HEK293T (cell line): Measurements from ENCODE around the gene CLDN6.

Experiments
- CTCF ChIA-PET: fragments of 350-600 bp; formaldehyde crosslinking; extraction: SDS; loops from one replicate; lab custom pipeline; 2021; ENCODE audit warnings: antibody characterized with exemption, inconsistent platforms; lab: Yijun Ruan, JAX
- POLR2A ChIA-PET: fragments of 350-600 bp; formaldehyde crosslinking; extraction: SDS; loops from one replicate; lab custom pipeline; 2020; ENCODE audit warnings: antibody characterized with exemption, inconsistent platforms; lab: Yijun Ruan, JAX
- DNase-seq: peaks from one replicate; pipeline ENCODE4 v3.0.0; 2012; ENCODE audit warnings: mixed read lengths; ENCODE audit errors: extremely low spot score
- ARNT ChIP-seq: fragments of 450-650 bp; IDR thresholded peaks from 2 replicates; pipeline ENCODE4 v1.6.1; 2017; ENCODE audit warnings: mild to moderate bottlenecking
- BHLHE40 ChIP-seq: fragments of 450-650 bp; IDR thresholded peaks from 2 replicates; pipeline ENCODE4 v1.6.1; 2016; ENCODE audit warnings: mild to moderate bottlenecking, moderate library complexity, borderline replicate concordance
- CTBP1 ChIP-seq: fragments of 450-650 bp; IDR thresholded peaks from 2 replicates; pipeline ENCODE4 v1.6.1; 2016; ENCODE audit warnings: borderline replicate concordance
- ELF4 ChIP-seq: fragments of 450-650 bp; IDR thresholded peaks from 2 replicates; pipeline ENCODE4 v1.6.1; 2017; ENCODE audit warnings: antibody characterized with exemption
- FOXA1 ChIP-seq: fragments of 450-650 bp; IDR thresholded peaks from 2 replicates; pipeline ENCODE4 v1.6.1; 2016; ENCODE audit warnings: mild to moderate bottlenecking
- FOXK2 ChIP-seq: fragments of 450-650 bp; IDR thresholded peaks from 2 replicates; pipeline ENCODE4 v1.6.1; 2016; ENCODE audit warnings: mild to moderate bottlenecking
- FOXM1 ChIP-seq: fragments of 450-650 bp; IDR thresholded peaks from 2 replicates; pipeline ENCODE4 v1.6.1; 2017; ENCODE audit warnings: mild to moderate bottlenecking, borderline replicate concordance
- HDGF ChIP-seq: fragments of 450-650 bp; IDR thresholded peaks from 2 replicates; pipeline ENCODE4 v1.6.1; 2017; ENCODE audit warnings: antibody characterized with exemption, borderline replicate concordance
- L3MBTL2 ChIP-seq: fragments of 450-650 bp; conservative IDR thresholded peaks from 2 replicates; pipeline ENCODE4 v1.6.1; 2016; ENCODE audit warnings: mild to moderate bottlenecking
- LEF1 ChIP-seq: fragments of 450-650 bp; IDR thresholded peaks from 2 replicates; pipeline ENCODE4 v1.6.1; 2017; ENCODE audit warnings: mild to moderate bottlenecking, borderline replicate concordance
- NFRKB ChIP-seq: fragments of 450-650 bp; IDR thresholded peaks from 2 replicates; pipeline ENCODE4 v1.6.1; 2016; ENCODE audit warnings: mild to moderate bottlenecking, moderate library complexity
- PKNOX1 ChIP-seq: fragments of 450-650 bp; IDR thresholded peaks from 2 replicates; pipeline ENCODE4 v1.6.1; 2016
- SP1 ChIP-seq: fragments of 450-650 bp; IDR thresholded peaks from 2 replicates; pipeline ENCODE4 v1.6.1; 2017
- SUZ12 ChIP-seq: fragments of 450-650 bp; IDR thresholded peaks from 2 replicates; pipeline ENCODE4 v1.6.1; 2016; ENCODE audit warnings: mild to moderate bottlenecking
- TARDBP ChIP-seq: fragments of 450-650 bp; IDR thresholded peaks from 2 replicates; pipeline ENCODE4 v1.6.1; 2016
- ZNF384 ChIP-seq: fragments of 450-650 bp; IDR thresholded peaks from 2 replicates; pipeline ENCODE4 v1.6.1; 2016

CLDN6 gene

GRCh38 chr16:2970563-2970962 lies 47.4 kb downstream of the CLDN6 start:
- no peak for TF ChIP-seq FOXK2
- no peak for TF ChIP-seq BHLHE40
- TF ChIP-seq L3MBTL2 = no peak
- TF ChIP-seq SUZ12 = no peak
- TF ChIP-seq CTBP1 = no peak
- TF ChIP-seq PKNOX1 = no peak
- TF ChIP-seq ARNT = no peak
- no peak for TF ChIP-seq ZNF384
- no peak for TF ChIP-seq LEF1
- no peak for TF ChIP-seq TARDBP
- TF ChIP-seq SP1 = no peak
- no peak for TF ChIP-seq ELF4
- no peak for DNase-seq
- CTCF ChIA-PET = no interaction called here
- POLR2A ChIA-PET = interaction anchor here (1.0 to 2.0 kb wide), 6 partner anchors 9 to 88 kb away, joined by 3 to 40 read pairs (median 4); partner anchors contain the start of genes FLYWCH2, PKMYT1 and TNFRSF12A

- ChIA-PET CTCF (no interaction called here), POLR2A (interaction anchor here (1.0 to 2.0 kb wide), 6 partner anchors 9 to 87 kb away, joined by 3 to 40 read pairs (median 4); partner anchors contain the start of genes FLYWCH2, PKMYT1 and TNFRSF12A)
- TF ChIP-seq HDGF (0 out of 2 replicates have a peak, but pooled peaks have one; percentile 23), SUZ12 (no peak), FOXA1 (no peak), CTBP1 (no peak), ZNF384 (no peak)
- DNase-seq = peak; percentile 62
Observed at GRCh38 chr16:2969545-2970521, 48.1 kb downstream of the CLDN6 start.

DNA sequence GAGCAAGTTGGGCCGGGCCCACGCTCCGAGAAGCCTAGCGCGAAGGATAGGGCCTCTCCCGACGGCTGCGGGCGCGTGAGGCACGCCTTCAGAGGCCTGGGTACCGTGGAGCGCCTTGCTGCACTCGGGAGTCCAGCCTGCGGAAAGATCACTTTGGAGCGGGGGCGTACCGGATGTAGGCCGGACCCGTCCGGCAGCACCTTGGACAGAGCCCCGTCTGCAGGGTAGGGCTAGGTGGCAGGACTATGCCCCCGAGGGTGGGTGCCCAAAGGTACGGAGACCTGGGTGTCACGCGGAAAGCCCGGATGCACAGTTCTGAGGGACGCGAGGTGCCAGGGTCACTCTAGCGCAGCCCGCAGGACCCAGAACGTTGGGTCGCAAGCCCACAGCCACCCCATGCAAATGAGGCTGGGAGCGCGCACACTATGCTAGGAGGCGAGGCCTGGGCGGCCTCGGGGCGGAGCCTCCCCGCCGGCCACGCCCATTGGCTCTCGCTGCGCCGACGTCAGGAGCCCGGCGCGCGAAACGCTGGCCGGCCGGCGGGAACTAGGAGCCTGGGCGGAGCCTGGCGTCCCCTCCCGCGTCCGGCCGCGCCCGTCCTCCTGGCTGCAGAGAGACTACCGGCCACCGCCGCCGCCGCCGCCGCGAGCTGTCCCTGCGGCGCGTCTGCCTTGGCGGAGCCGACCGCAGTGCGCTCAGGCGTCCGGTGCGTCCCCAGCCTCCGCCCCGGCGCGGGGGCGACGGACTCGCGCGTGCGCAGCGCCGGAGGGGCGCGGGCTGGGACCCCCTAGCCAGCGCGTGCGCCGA lies 49.0 kb downstream of the CLDN6 start, which contains the start of gene PAQR4:
PAQR4 (plus strand) TSS at position 611 of the 807 bp plus-strand sequence. CDS start 327 bp downstream, outside the sequence.
- TF ChIP-seq ELF4 (no peak), SP1 (no peak), ZNF384 (no peak), ARNT (0 out of 2 replicates have a peak, but pooled peaks have one; percentile 36), HDGF (peak; percentile 89), FOXM1 (0 out of 2 replicates have a peak, but pooled peaks have one; percentile 22), PKNOX1 (no peak)
- ChIA-PET POLR2A (interaction anchor here (1.3 to 2.0 kb wide), 3 partner anchors 12 to 51 kb away, joined by 6 to 40 read pairs (median 8); partner anchors contain the start of genes PKMYT1 and TNFRSF12A), CTCF (no interaction called here)
- DNase-seq = peak; percentile 92

DNA sequence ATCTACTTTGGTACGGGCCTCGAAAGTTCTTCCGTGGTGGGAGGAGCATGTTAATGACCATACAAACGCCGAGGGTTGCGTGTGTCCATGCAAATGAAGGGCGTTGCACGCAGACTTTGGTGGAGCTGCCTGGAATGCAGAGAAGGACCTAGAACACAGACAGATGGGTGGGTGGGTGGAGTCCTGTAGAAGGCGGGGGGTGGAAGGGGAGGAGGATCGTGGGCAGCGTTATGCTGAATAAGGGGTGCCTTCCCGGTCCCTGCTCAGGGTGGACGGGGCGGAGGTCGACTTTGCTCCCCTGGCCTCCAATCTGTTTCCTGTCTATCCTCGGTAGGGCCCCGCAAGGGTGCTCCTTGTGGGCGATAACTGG lies 49.6 kb downstream of the CLDN6 start:
- ChIA-PET CTCF (no interaction called here), POLR2A (interaction anchor here (1.6 kb wide), 1 partner anchor 12 kb away, joined by 12 read pairs; the partner anchor contains the start of gene PKMYT1)
- no peak for DNase-seq
- TF ChIP-seq ELF4 (no peak), SUZ12 (no peak), SP1 (no peak), FOXK2 (no peak), FOXM1 (no peak), FOXA1 (no peak), ARNT (no peak), L3MBTL2 (no peak), BHLHE40 (no peak), PKNOX1 (no peak), HDGF (no peak), LEF1 (no peak), NFRKB (no peak), TARDBP (no peak), ZNF384 (no peak), CTBP1 (no peak)

DNA sequence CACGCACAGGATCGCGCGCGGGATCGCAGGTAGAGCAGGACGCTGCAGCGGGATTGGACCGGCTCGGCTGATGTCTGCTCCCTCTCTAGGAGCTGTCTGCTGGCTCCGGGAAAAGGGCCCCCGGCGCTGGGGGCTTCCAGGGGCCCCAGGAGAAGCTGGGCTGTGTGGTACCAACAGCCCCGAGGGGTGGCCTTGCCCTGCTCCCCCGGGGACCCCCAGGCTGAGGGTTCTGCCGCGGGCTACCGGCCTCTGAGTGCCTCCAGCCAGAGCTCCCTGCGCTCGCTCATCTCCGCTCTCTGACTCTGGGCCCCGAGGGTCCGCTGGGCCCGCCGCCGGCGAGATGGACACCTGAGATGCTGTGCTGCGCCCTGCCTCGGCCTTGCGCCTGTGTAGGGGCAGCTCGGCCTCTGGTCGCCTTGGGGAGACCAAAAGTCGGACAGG lies 50.2 kb downstream of the CLDN6 start:
- TF ChIP-seq PKNOX1 = no peak
- no peak for TF ChIP-seq ZNF384
- TF ChIP-seq HDGF = no peak
- ChIA-PET POLR2A (interaction anchor here (1.6 kb wide), 1 partner anchor 13 kb away, joined by 12 read pairs; the partner anchor contains the start of gene PKMYT1), CTCF (no interaction called here)
- DNase-seq = no peak
